Right atrium auricular region (tissue), 2 donors: ENCODE results near the gene PPP6R2. TPM values are rescaled to one million over a fixed set of nuclear protein-coding genes. Genes with fewer than 3 reads are reported as not detected.

Source experiments
- DNase-seq: peaks from one replicate; pipeline ENCODE4 v3.0.0-alpha.2; 2019; ENCODE audit warnings: low spot score
- H3K27ac ChIP-seq, 2 donors: fragments of 200-600 bp; sonication (generic); 1 replicate in 1 of 2; 2 replicates in 1 of 2; pipeline ENCODE4 v1.5.1; 2016 to 2019
- H3K27me3 ChIP-seq, 2 donors: fragments of 200-600 bp; sonication (generic); one replicate each; pipeline versions ENCODE4 v1.5.1 to v1.6.0; 2017 to 2019
- H3K36me3 ChIP-seq: fragments of 200-600 bp; sonication (generic); one replicate; pipeline ENCODE4 v1.5.1; 2016
- H3K4me1 ChIP-seq, 2 donors: fragments of 200-600 bp; sonication (generic); one replicate each; pipeline versions ENCODE4 v1.5.1 to v1.6.0; 2017 to 2019
- H3K4me3 ChIP-seq, 2 donors: fragments of 200-600 bp; sonication (generic); 1 replicate in 1 of 2; 2 replicates in 1 of 2; pipeline ENCODE4 v1.5.1; 2017 to 2019; ENCODE audit warnings: mild to moderate bottlenecking in 1 of 2, moderate library complexity in 1 of 2
- H3K9me3 ChIP-seq, 2 donors: fragments of 200-600 bp; sonication (generic); one replicate each; pipeline ENCODE4 v1.5.1; 2019
- total RNA-seq, 2 donors: library from RNA; depleted of rRNA; stranded (reverse); fragments of >200 nt; gene quantifications; one replicate each; pipeline ENCODE4 v1.1.0, GENCODE V29; 2016
- TF ChIP-seq, protein P1 (sequence below), 2 donors: fragments of 200-600 bp; sonication (generic); IDR thresholded peaks; one replicate each; pipeline ENCODE4 v1.5.1; 2019; ENCODE audit warnings: antibody characterized with exemption in 2 of 2

Gene PPP6R2
- total RNA-seq, 2 donors from 2014 or later, result 45.2 to 54.8 TPM

- Histone ChIP-seq H3K27ac (no peak overlapping the region), H3K4me1 (peaks cover 0 to 20% of the 10 kb centered on the region in 2 donors), H3K4me3 (no peak overlapping the region), H3K27me3 (no peaks in the 10 kb centered on the region), H3K9me3 (no peaks in the 10 kb centered on the region), H3K36me3 (no peaks in the 10 kb centered on the region)
- TF ChIP-seq, protein P1, sequence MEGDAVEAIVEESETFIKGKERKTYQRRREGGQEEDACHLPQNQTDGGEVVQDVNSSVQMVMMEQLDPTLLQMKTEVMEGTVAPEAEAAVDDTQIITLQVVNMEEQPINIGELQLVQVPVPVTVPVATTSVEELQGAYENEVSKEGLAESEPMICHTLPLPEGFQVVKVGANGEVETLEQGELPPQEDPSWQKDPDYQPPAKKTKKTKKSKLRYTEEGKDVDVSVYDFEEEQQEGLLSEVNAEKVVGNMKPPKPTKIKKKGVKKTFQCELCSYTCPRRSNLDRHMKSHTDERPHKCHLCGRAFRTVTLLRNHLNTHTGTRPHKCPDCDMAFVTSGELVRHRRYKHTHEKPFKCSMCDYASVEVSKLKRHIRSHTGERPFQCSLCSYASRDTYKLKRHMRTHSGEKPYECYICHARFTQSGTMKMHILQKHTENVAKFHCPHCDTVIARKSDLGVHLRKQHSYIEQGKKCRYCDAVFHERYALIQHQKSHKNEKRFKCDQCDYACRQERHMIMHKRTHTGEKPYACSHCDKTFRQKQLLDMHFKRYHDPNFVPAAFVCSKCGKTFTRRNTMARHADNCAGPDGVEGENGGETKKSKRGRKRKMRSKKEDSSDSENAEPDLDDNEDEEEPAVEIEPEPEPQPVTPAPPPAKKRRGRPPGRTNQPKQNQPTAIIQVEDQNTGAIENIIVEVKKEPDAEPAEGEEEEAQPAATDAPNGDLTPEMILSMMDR (IDR thresholded peaks at IDR 0.05), result no peak
- DNase-seq, result no peak
These were observed 19.2 kb upstream of the PPP6R2 start for GRCh38 chr22:50323900-50324299.

DNA sequence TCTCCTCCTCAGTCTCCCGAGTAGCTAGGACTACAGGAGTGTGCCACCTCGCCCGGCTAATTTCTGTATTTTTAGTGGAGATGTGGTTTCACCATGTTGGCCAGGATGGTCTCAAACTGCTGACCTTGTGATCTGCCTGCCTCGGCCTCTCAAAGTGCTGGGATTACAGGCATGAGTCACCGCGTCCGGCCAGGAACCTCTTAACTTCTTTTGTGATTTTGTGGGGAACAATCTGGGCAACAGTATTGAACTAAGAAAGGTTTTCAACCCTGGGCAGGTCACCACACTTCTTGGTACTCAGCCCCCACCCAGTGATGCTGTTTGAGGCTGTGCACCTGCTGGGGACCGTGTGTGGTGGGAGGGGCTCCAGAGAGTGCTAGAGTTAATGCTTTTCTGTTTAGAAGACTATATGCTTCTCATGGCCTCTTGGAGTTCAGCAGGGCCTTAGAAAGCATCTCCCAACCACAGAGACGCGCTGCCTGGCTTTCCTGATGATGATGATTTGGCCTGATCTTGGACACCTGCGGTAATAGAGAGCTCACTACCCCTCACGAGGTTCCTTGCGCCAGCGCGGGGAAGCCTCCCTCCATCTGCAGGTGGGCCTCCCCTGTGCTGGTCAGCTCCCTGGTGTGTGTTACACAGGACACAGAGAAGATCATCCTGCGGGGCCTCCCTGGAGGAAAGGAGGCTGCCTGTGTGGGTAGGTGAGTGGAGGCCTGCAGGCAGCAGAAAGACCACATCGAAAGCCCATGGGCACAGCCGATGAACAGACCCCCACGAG, 17.5 kb upstream of the PPP6R2 start:
- Histone ChIP-seq H3K36me3 (no peaks in the 10 kb centered on the region), H3K27me3 (no peaks in the 10 kb centered on the region), H3K4me1 (peaks cover 0 to 20% of the 10 kb centered on the region in 2 donors), H3K27ac (no peak overlapping the region), H3K4me3 (peak overlapping the region in 1 of 2 donors; percentile 65), H3K9me3 (no peaks in the 10 kb centered on the region)
- no peak for DNase-seq
- TF ChIP-seq, protein P1 (IDR thresholded peaks at IDR 0.05), result no peak

- Histone ChIP-seq H3K36me3 (no peaks in the 10 kb centered on the region), H3K27me3 (no peaks in the 10 kb centered on the region), H3K4me1 (peaks cover 0 to 20% of the 10 kb centered on the region in 2 donors), H3K27ac (peak overlapping the region in 1 of 2 donors; percentile 43), H3K9me3 (no peaks in the 10 kb centered on the region), H3K4me3 (peak overlapping the region; percentile 65 to 69)
- TF ChIP-seq, protein P1 (IDR thresholded peaks at IDR 0.05), result no peak
- DNase-seq, result no peak
These were observed 16.7 kb upstream of the PPP6R2 start for GRCh38 chr22:50326225-50326955.

DNA sequence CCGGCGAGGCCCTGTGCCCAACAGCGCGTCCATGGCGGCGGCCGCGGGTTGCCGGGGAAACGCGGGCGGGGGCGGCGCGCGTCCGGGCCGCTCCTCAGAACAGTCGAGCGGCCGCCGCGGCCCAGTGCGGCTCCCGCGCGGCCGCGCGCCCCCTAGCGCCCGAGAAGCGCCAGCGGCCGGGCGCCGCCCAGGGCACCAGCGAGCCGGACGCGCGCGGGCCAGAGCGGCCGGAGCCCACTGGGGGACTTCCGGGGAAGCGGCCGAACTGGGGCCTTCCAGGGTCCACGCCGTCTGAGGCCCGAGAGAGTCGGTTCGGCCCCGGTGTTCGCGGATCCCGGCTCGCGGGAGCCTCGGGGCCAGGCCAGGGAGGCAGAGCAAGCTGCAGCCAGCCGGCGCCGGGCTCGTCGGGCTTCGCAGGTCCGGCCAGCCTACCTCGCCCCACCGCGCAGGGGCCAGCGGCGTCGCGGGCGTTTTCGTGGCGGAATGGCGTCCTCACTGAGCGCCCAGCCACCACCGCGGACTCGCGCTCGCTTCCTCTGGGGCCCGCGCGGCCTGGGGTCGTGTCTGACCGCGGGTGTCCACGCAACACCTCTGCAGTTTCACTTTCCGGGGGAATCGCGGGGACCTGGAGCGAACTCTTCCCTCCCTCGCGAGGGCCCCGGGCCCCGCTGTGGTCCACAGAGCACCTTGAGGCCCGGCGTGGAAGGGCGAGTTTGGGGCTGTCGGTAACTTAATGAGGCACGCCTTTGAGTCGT, 16.0 kb upstream of the PPP6R2 start, which contains the start of gene DENND6B:
DENND6B (minus strand) TSS at position 57 of the 755 bp plus-strand sequence; CDS start at position 33, 24 bp downstream.
- DNase-seq, result no peak
- peaks cover 0 to 20% of the 10 kb centered on the region in 2 donors for H3K4me1 ChIP-seq
- TF ChIP-seq, protein P1 (IDR thresholded peaks at IDR 0.05), result peak; percentile 65 to 73
- H3K4me3 ChIP-seq, result peak within 1 kb of the TSS; percentile 69
- H3K36me3 ChIP-seq, result no peaks in the 10 kb centered on the region
- H3K9me3 ChIP-seq, result no peaks in the 10 kb centered on the region
- peak within 1 kb of the TSS; percentile 90 to 91 for H3K27ac ChIP-seq
- H3K27me3 ChIP-seq, result no peaks in the 10 kb centered on the region

- TF ChIP-seq, protein P1 (IDR thresholded peaks at IDR 0.05), result no peak
- H3K4me3 ChIP-seq, result peak overlapping the region; percentile 69
- H3K27me3 ChIP-seq, result no peaks in the 10 kb centered on the region
- peak overlapping the region; percentile 90 to 91 for H3K27ac ChIP-seq
- H3K36me3 ChIP-seq, result no peaks in the 10 kb centered on the region
- no peaks in the 10 kb centered on the region for H3K9me3 ChIP-seq
- DNase-seq, result no peak
- peaks cover 0 to 20% of the 10 kb centered on the region in 2 donors for H3K4me1 ChIP-seq
These were observed 15.5 kb upstream of the PPP6R2 start for GRCh38 chr22:50327711-50328019.
